ENCODE measurements around the gene IGF2BP2. TPM values are rescaled to one million over a fixed set of nuclear protein-coding genes. Genes with fewer than 3 reads are reported as not detected.

Gene IGF2BP2
- total RNA-seq, 4 donors from 2014 or later: 3.9 to 13.5 (median 8.1) TPM

GRCh38 chr3:185753354-185753753 is 71.5 kb downstream of the IGF2BP2 start:
- Histone ChIP-seq H3K4me3 (no peak overlapping the region), H3K4me1 (no peaks in the 10 kb centered on the region), H3K27me3 (no peaks in the 10 kb centered on the region), H3K27ac (no peak overlapping the region), H3K9me3 (peaks cover 0 to 14% (median 0%) of the 10 kb centered on the region in 3 donors), H3K36me3 (no peaks in the 10 kb centered on the region)
- WGBS, 2 donors (ENCODE audit: low coverage in 1 of 2): 80 to 87% methylated on average over 5 of the region's 5 CpGs
- no peak for ATAC-seq
- TF ChIP-seq POLR2AphosphoS5 (IDR thresholded peaks at IDR 0.05) (no peak), POLR2A (IDR thresholded peaks at IDR 0.05) (no peak), EP300 (IDR thresholded peaks at IDR 0.05) (no peak)
- TF ChIP-seq, protein P1, sequence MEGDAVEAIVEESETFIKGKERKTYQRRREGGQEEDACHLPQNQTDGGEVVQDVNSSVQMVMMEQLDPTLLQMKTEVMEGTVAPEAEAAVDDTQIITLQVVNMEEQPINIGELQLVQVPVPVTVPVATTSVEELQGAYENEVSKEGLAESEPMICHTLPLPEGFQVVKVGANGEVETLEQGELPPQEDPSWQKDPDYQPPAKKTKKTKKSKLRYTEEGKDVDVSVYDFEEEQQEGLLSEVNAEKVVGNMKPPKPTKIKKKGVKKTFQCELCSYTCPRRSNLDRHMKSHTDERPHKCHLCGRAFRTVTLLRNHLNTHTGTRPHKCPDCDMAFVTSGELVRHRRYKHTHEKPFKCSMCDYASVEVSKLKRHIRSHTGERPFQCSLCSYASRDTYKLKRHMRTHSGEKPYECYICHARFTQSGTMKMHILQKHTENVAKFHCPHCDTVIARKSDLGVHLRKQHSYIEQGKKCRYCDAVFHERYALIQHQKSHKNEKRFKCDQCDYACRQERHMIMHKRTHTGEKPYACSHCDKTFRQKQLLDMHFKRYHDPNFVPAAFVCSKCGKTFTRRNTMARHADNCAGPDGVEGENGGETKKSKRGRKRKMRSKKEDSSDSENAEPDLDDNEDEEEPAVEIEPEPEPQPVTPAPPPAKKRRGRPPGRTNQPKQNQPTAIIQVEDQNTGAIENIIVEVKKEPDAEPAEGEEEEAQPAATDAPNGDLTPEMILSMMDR (IDR thresholded peaks at IDR 0.05): no peak

DNA sequence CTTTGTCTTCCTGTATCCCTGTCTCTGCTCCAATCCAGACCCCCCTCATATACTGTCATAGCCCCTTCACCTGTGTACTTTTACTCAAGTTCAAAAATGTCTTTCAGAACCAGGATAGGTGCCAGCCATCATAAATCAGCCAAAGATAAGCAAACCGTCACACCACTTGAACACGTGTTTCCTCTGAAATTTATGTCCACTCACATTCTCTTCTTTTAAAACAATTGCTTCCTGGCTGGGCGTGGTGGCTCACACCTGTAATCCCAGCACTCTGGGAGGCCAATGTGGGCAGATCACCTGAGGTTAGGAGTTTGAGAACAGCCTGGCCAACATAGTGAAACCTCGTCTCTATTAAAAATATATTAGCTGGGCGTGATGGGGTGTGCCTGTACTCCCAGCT is 74.1 kb downstream of the IGF2BP2 start:
- Histone ChIP-seq H3K9me3 (peaks cover 0 to 14% (median 0%) of the 10 kb centered on the region in 3 donors), H3K4me3 (no peak overlapping the region), H3K36me3 (no peaks in the 10 kb centered on the region), H3K4me1 (no peaks in the 10 kb centered on the region), H3K27ac (no peak overlapping the region), H3K27me3 (no peaks in the 10 kb centered on the region)
- WGBS, 2 donors (ENCODE audit: low coverage in 1 of 2): 76 to 86% methylated on average over 5 of the region's 5 CpGs
- no peak for ATAC-seq
- TF ChIP-seq, protein P1 (IDR thresholded peaks at IDR 0.05): no peak
- TF ChIP-seq POLR2AphosphoS5 (IDR thresholded peaks at IDR 0.05) (no peak), POLR2A (IDR thresholded peaks at IDR 0.05) (no peak), EP300 (IDR thresholded peaks at IDR 0.05) (no peak)

- no peak overlapping the region for H3K4me3 ChIP-seq
- no peak for ATAC-seq
- H3K36me3 ChIP-seq: no peaks in the 10 kb centered on the region
- H3K27ac ChIP-seq: no peak overlapping the region
- H3K9me3 ChIP-seq: peaks cover 0 to 10% (median 0%) of the 10 kb centered on the region in 3 donors
- TF ChIP-seq POLR2AphosphoS5 (IDR thresholded peaks at IDR 0.05) (no peak), POLR2A (IDR thresholded peaks at IDR 0.05) (no peak), EP300 (IDR thresholded peaks at IDR 0.05) (no peak)
- TF ChIP-seq, protein P1 (IDR thresholded peaks at IDR 0.05): no peak
- 89 to 100% methylated on average over 1 of the region's 1 CpG for WGBS, 2 donors (ENCODE audit: low coverage in 1 of 2)
- H3K27me3 ChIP-seq: no peaks in the 10 kb centered on the region
- no peaks in the 10 kb centered on the region for H3K4me1 ChIP-seq
Observed at GRCh38 chr3:185750015-185750414, 74.8 kb downstream of the IGF2BP2 start.

- no peak overlapping the region for H3K27ac ChIP-seq
- no peaks in the 10 kb centered on the region for H3K4me1 ChIP-seq
- H3K36me3 ChIP-seq: no peaks in the 10 kb centered on the region
- TF ChIP-seq, protein P1 (IDR thresholded peaks at IDR 0.05): no peak
- TF ChIP-seq POLR2AphosphoS5 (IDR thresholded peaks at IDR 0.05) (no peak), POLR2A (IDR thresholded peaks at IDR 0.05) (no peak), EP300 (IDR thresholded peaks at IDR 0.05) (no peak)
- no peaks in the 10 kb centered on the region for H3K9me3 ChIP-seq
- no peak overlapping the region for H3K4me3 ChIP-seq
- peaks cover 8% of the 10 kb centered on the region for H3K27me3 ChIP-seq
- ATAC-seq: no peak
- 61 to 66% methylated on average over 4 to 5 of the region's 5 CpGs for WGBS, 2 donors (ENCODE audit: low coverage in 1 of 2)
Observed at GRCh38 chr3:185746470-185746869, 78.4 kb downstream of the IGF2BP2 start.

DNA sequence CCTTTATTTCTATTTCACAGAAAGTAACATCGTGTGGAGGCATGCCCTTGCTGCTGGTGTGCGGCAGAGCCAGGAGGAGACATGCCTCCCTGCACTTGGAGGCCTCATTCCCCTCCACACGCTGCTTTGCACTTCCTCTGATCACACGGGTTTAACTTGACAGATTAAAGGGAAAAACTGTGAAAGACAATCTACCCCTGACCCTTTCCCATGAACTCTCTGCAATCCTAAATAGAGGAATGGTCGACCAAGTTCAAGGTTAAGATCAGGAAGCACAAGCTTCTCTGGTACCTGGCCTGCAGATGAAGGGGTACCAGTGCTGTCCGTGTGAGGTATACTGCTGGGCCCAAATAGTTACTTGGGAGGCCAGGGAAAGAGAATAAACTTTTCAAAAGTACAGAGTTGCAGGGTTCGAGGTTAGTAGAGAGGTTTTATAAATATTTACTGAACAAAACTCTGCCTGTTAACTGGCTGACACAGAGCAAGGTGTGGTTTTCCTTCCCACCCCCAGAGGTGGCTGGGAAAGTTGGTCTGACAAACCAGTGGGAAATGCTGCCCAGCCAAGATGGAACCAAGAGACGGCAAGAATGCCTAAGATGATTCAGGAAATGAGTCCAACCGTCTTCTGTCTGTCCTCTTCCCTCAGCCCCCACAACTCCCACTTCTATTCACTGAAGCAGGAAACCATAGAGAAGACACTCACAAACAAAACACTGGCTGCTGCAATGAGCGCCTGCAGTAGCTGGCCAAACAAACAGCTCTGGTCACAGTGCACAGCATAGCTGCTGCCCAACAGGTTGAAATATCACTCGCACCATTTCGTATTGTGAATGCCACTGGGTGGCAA is 79.6 kb downstream of the IGF2BP2 start:
- H3K36me3 ChIP-seq: no peaks in the 10 kb centered on the region
- TF ChIP-seq POLR2AphosphoS5 (IDR thresholded peaks at IDR 0.05): no peak
- TF ChIP-seq, protein P1 (IDR thresholded peaks at IDR 0.05): no peak
- no peak for TF ChIP-seq POLR2A (IDR thresholded peaks at IDR 0.05)
- TF ChIP-seq EP300 (IDR thresholded peaks at IDR 0.05): no peak
- 40 to 50% methylated on average over 7 to 10 of the region's 12 CpGs for WGBS, 2 donors (ENCODE audit: low coverage in 1 of 2)
- H3K4me1 ChIP-seq: no peaks in the 10 kb centered on the region
- H3K27me3 ChIP-seq: peaks cover 8% of the 10 kb centered on the region
- H3K27ac ChIP-seq: no peak overlapping the region
- H3K4me3 ChIP-seq: no peak overlapping the region
- H3K9me3 ChIP-seq: no peaks in the 10 kb centered on the region
- no peak for ATAC-seq
